ENCODE measurements around the gene STX1A. TPM values are rescaled to one million over a fixed set of nuclear protein-coding genes. Genes with fewer than 3 reads are reported as not detected.

STX1A gene
- total RNA-seq, 4 donors from 2014 or later = 2.3 to 19.1 (median 11.0) TPM

DNA sequence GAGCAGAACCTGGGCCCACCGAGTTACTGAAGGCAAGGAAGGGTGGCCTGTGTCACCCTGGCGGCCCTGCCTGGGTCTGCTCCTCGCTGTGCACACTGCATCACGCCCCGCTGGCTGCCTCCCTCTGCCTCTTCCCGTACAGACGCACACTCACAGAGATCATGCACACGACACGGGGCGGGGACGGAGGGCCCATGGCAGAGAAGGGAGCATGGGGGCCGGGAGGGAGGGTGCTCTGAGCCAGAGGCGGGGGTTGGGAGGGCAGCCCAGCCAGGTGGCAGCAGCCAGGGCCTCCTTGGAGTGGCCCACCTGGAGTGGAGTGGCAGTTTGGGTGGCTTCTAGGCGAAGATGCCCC is 19.4 kb downstream of the STX1A start:
- TF ChIP-seq, protein P1, sequence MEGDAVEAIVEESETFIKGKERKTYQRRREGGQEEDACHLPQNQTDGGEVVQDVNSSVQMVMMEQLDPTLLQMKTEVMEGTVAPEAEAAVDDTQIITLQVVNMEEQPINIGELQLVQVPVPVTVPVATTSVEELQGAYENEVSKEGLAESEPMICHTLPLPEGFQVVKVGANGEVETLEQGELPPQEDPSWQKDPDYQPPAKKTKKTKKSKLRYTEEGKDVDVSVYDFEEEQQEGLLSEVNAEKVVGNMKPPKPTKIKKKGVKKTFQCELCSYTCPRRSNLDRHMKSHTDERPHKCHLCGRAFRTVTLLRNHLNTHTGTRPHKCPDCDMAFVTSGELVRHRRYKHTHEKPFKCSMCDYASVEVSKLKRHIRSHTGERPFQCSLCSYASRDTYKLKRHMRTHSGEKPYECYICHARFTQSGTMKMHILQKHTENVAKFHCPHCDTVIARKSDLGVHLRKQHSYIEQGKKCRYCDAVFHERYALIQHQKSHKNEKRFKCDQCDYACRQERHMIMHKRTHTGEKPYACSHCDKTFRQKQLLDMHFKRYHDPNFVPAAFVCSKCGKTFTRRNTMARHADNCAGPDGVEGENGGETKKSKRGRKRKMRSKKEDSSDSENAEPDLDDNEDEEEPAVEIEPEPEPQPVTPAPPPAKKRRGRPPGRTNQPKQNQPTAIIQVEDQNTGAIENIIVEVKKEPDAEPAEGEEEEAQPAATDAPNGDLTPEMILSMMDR (IDR thresholded peaks at IDR 0.05) = no peak
- no peak for TF ChIP-seq POLR2A (IDR thresholded peaks at IDR 0.05)
- H3K4me3 ChIP-seq = no peak overlapping the region
- no peaks in the 10 kb centered on the region for H3K9me3 ChIP-seq
- H3K36me3 ChIP-seq = no peaks in the 10 kb centered on the region
- no peak for DNase-seq
- peaks cover 6 to 11% of the 10 kb centered on the region in 2 donors for H3K4me1 ChIP-seq
- no peak overlapping the region for H3K27ac ChIP-seq
- intact Hi-C loops (cut with DNase I; ENCODE audit: low total_unique reads) = no loop called here
- H3K27me3 ChIP-seq = no peaks in the 10 kb centered on the region

DNA sequence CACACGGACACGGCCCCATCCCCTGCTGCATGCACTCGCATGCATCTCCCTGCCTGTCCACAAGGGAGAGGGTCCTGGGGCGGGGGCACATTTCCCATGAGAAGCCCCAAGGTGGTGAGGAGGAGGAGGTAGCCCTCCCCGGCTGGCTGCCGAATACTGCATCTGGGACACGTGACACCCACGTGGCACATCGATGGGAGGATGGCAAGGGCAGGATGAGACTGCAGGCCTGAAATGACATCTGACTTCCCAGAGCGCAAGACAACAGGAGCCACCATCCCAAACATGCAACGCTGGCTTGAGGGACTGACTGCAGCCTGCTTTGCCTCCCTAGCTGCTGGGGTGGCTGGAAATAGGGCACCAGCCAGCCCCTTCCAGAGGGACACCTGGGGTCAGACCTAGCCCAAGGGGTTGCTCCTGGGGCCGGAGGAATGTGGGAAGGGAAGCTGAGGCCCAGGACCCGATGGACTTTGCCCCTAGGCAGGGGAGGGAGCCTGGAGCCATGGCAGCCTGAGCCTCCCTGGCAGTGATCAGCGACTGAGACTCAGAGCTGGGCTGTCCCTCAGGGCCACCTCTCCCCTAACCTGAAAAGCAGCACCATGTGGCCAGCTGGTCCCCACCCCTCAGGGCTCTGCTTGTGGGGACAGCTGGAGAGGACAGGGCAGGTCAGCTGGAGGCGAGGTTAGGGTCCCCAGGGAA is 19.9 kb downstream of the STX1A start:
- intact Hi-C loops (cut with DNase I; ENCODE audit: low total_unique reads) = no loop called here
- H3K27me3 ChIP-seq = no peaks in the 10 kb centered on the region
- no peak for TF ChIP-seq POLR2A (IDR thresholded peaks at IDR 0.05)
- TF ChIP-seq, protein P1 (IDR thresholded peaks at IDR 0.05) = no peak
- H3K27ac ChIP-seq = no peak overlapping the region
- no peak for DNase-seq
- no peaks in the 10 kb centered on the region for H3K36me3 ChIP-seq
- H3K4me1 ChIP-seq = peaks cover 2 to 5% of the 10 kb centered on the region in 2 donors
- H3K4me3 ChIP-seq = no peak overlapping the region
- no peaks in the 10 kb centered on the region for H3K9me3 ChIP-seq

DNA sequence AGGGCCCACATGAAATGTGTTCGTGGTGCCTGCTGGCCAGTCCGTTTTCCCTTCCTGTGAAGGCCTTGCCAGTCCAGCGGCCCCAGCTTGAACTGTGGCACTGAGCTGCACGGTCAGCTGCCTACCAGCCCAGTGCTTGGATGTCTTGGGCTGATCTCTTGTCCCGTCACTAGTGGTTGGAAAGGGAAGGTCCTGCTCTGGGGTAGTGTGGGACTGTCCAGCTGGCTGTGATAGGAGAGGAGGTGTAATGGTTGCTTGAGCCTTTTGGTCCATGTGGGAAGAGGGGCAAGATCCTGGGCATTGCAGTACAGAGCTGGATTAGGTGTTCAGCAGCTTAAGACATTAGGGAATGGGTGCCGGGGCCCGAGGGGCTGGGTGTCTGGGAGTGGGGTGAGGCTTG is 21.1 kb downstream of the STX1A start:
- no peaks in the 10 kb centered on the region for H3K9me3 ChIP-seq
- no peak for TF ChIP-seq POLR2A (IDR thresholded peaks at IDR 0.05)
- TF ChIP-seq, protein P1 (IDR thresholded peaks at IDR 0.05) = no peak
- no peak for DNase-seq
- no peaks in the 10 kb centered on the region for H3K36me3 ChIP-seq
- H3K4me1 ChIP-seq = no peaks in the 10 kb centered on the region
- intact Hi-C loops (cut with DNase I; ENCODE audit: low total_unique reads) = no loop called here
- H3K27me3 ChIP-seq = no peaks in the 10 kb centered on the region
- H3K27ac ChIP-seq = no peak overlapping the region
- H3K4me3 ChIP-seq = no peak overlapping the region

DNA sequence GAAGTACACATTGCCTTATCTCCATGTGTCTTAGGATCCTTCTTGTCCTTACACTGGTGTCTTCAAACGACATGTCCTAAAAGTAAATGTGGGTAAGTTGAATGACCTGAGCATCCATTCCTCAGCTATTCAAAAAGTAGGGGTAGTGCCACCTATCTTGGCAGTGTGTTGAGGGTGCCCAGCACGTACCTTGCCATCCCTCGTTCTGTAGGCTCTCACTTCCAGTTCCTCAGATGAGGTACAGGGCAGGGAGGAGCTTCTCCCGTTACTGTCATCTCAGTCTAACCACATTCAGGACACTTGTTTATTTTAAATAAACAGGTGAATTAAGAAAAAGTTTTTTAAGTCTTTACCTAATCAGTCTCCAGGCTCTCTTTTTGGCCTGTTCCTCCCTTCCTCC is 23.1 kb downstream of the STX1A start:
- H3K4me1 ChIP-seq = no peaks in the 10 kb centered on the region
- H3K9me3 ChIP-seq = no peaks in the 10 kb centered on the region
- DNase-seq = no peak
- TF ChIP-seq POLR2A (IDR thresholded peaks at IDR 0.05) = no peak
- TF ChIP-seq, protein P1 (IDR thresholded peaks at IDR 0.05) = no peak
- no peaks in the 10 kb centered on the region for H3K36me3 ChIP-seq
- intact Hi-C loops (cut with DNase I; ENCODE audit: low total_unique reads) = no loop called here
- H3K4me3 ChIP-seq = no peak overlapping the region
- no peak overlapping the region for H3K27ac ChIP-seq
- H3K27me3 ChIP-seq = no peaks in the 10 kb centered on the region

DNA sequence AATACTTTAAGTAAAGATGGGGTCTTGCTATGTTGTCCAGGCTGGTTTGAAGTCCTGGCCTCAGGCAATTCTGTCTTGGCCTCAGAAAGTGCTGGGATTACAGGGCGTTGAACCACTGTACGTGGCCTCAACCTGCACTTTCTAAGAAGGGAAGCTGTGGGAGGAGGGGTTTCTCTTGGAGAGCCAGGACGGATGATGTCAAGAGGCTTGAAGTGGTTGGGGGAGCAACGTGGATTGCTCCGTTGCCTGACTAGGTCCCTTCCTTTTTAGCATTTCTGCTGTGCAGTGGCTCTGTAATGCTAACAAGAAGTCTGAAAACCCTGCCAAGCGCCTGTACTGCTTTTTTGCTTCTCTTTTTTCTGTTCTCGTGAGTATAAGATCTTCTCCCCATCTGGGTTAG is 28.8 kb downstream of the STX1A start:
- Histone ChIP-seq H3K4me1 (no peaks in the 10 kb centered on the region), H3K9me3 (no peaks in the 10 kb centered on the region), H3K36me3 (no peaks in the 10 kb centered on the region), H3K27me3 (no peaks in the 10 kb centered on the region), H3K4me3 (no peak overlapping the region), H3K27ac (no peak overlapping the region)
- intact Hi-C loops (cut with DNase I; ENCODE audit: low total_unique reads) = no loop called here
- DNase-seq = no peak
- TF ChIP-seq, protein P1 (IDR thresholded peaks at IDR 0.05) = no peak
- no peak for TF ChIP-seq POLR2A (IDR thresholded peaks at IDR 0.05)

Measured in uterus (tissue), 4 donors.